ENCODE measurements around the gene GFER. TPM values are rescaled to one million over a fixed set of nuclear protein-coding genes. Genes with fewer than 3 reads are reported as not detected.
A peak's percentile ranks its signal among the peaks of the same experiment; 100 is the strongest.
"Not testable (repeated sequence)": the region's sequence is repeated elsewhere in the genome, so short reads cannot be mapped to it uniquely, and the experiment has no call there.

GFER gene
- total RNA-seq, 4 donors from 2014 or later = 13.4 to 20.2 (median 18.1) TPM

GRCh38 chr16:2030036-2030435, 46.0 kb downstream of the GFER start:
- 74 to 90% methylated on average over 7 to 10 of the region's 11 CpGs for WGBS, 2 donors
- DNase-seq (ENCODE audit: low spot score in 2 of 2) = no peak
- Histone ChIP-seq H3K36me3 (peaks cover 0 to 6% (median 0%) of the 10 kb centered on the region in 3 donors), H3K27ac (peak overlapping the region; percentile 19 to 100 (median 94)), H3K27me3 (no peaks in the 10 kb centered on the region), H3K4me1 (peaks cover 0 to 85% (median 50%) of the 10 kb centered on the region in 4 donors), H3K9me3 (no peaks in the 10 kb centered on the region), H3K4me3 (peak overlapping the region in 2 of 4 donors; percentile 9 to 83)
- TF ChIP-seq EP300 (IDR thresholded peaks at IDR 0.05) (no peak), POLR2A (IDR thresholded peaks at IDR 0.05) (no peak), CTCF (IDR thresholded peaks at IDR 0.05) (no peak)

GRCh38 chr16:2031081-2031577, 47.1 kb downstream of the GFER start:
- peaks cover 0 to 93% (median 59%) of the 10 kb centered on the region in 4 donors for H3K4me1 ChIP-seq
- peak overlapping the region in 3 of 4 donors; percentile 93 to 100 (median 94) for H3K27ac ChIP-seq
- H3K27me3 ChIP-seq = no peaks in the 10 kb centered on the region
- TF ChIP-seq CTCF (IDR thresholded peaks at IDR 0.05) = no peak
- TF ChIP-seq EP300 (IDR thresholded peaks at IDR 0.05) = no peak
- no peak for TF ChIP-seq POLR2A (IDR thresholded peaks at IDR 0.05)
- no peak for DNase-seq (ENCODE audit: low spot score in 2 of 2)
- peaks cover 0 to 6% (median 0%) of the 10 kb centered on the region in 3 donors for H3K36me3 ChIP-seq
- H3K4me3 ChIP-seq = no peak overlapping the region
- no peaks in the 10 kb centered on the region for H3K9me3 ChIP-seq
- WGBS, 2 donors = 64 to 68% methylated on average over 11 of the region's 11 CpGs

GRCh38 chr16:2032285-2033056, 48.5 kb downstream of the GFER start:
- no peaks in the 10 kb centered on the region for H3K9me3 ChIP-seq
- H3K27ac ChIP-seq = peak overlapping the region; percentile 71 to 100 (median 94)
- peaks cover 0 to 6% (median 0%) of the 10 kb centered on the region in 3 donors for H3K36me3 ChIP-seq
- peaks cover 0 to 95% (median 67%) of the 10 kb centered on the region in 4 donors for H3K4me1 ChIP-seq
- H3K4me3 ChIP-seq = peak overlapping the region; percentile 8 to 47 (median 41)
- no peaks in the 10 kb centered on the region for H3K27me3 ChIP-seq
- DNase-seq (ENCODE audit: low spot score in 2 of 2) = no peak
- no peak for TF ChIP-seq CTCF (IDR thresholded peaks at IDR 0.05)
- peak in 1 of 2 donors; percentile 50 for TF ChIP-seq EP300 (IDR thresholded peaks at IDR 0.05)
- TF ChIP-seq POLR2A (IDR thresholded peaks at IDR 0.05) = peak in 1 of 2 donors; percentile 20
- WGBS, 2 donors = 26 to 27% methylated on average over 8 to 14 of the region's 15 CpGs

GRCh38 chr16:2033057-2033908, 49.3 kb downstream of the GFER start:
- Histone ChIP-seq H3K27me3 (no peaks in the 10 kb centered on the region), H3K36me3 (peaks cover 0 to 6% (median 0%) of the 10 kb centered on the region in 3 donors), H3K4me1 (peaks cover 0 to 95% (median 69%) of the 10 kb centered on the region in 4 donors), H3K9me3 (no peaks in the 10 kb centered on the region), H3K27ac (peak overlapping the region; percentile 71 to 100 (median 94)), H3K4me3 (peak overlapping the region; percentile 8 to 47 (median 41))
- peak in 1 of 2 donors; percentile 38 for DNase-seq (ENCODE audit: low spot score in 2 of 2)
- peak; percentile 64 to 83 for TF ChIP-seq EP300 (IDR thresholded peaks at IDR 0.05)
- peak; percentile 35 to 63 for TF ChIP-seq POLR2A (IDR thresholded peaks at IDR 0.05)
- TF ChIP-seq CTCF (IDR thresholded peaks at IDR 0.05) = no peak
- WGBS, 2 donors = 5 to 23% methylated on average over 9 to 19 of the region's 37 CpGs

- not testable (repeated sequence) for DNase-seq (ENCODE audit: low spot score in 2 of 2); H3K27me3 ChIP-seq; H3K9me3 ChIP-seq; H3K36me3 ChIP-seq
- peak overlapping the region; percentile 8 to 47 (median 41) for H3K4me3 ChIP-seq
- 0 to 18% methylated on average over 1 to 17 of the region's 32 CpGs for WGBS, 2 donors
- H3K4me1 ChIP-seq = peaks cover 0 to 95% (median 70%) of the 10 kb centered on the region in 4 donors
- peak overlapping the region; percentile 71 to 100 (median 94) for H3K27ac ChIP-seq
Measured at GRCh38 chr16:2033909-2034695, 50.1 kb downstream of the GFER start.

All from tibial nerve (tissue), 4 donors.